B cell (primary cell): ENCODE results near the gene NACAD. TPM values are rescaled to one million over a fixed set of nuclear protein-coding genes. Genes with fewer than 3 reads are reported as not detected.
A peak's percentile ranks its signal among the peaks of the same experiment; 100 is the strongest.

Source experiments
- ATAC-seq: fragments of 200-7000 bp; cut with Tn5 transposase; one replicate; pipeline ENCODE4 v1.10.0; 2021; ENCODE audit warnings: low read depth, mild to moderate bottlenecking, moderate number of reproducible peaks, moderate library complexity
- CTCF ChIA-PET: fragments of 350-600 bp; sonication (Branson Sonifier 250); formaldehyde crosslinking; loops from one replicate; lab custom pipeline; 2021; ENCODE audit warnings: antibody characterized with exemption, inconsistent platforms; lab: Charles Lee
- POLR2A ChIA-PET: fragments of 350-600 bp; sonication (Branson Sonifier 250); formaldehyde crosslinking; loops from one replicate; lab custom pipeline; 2021; ENCODE audit warnings: antibody characterized with exemption; lab: Charles Lee
- DNase-seq: peaks from one replicate; pipeline ENCODE4 v3.0.0; 2013
- H2AFZ ChIP-seq: 2 replicates; pipeline ENCODE4 v1.6.1; 2012; ENCODE audit warnings: mild to moderate bottlenecking, low read depth, low read length; ENCODE audit not compliant: insufficient read depth, poor library complexity, severe bottlenecking
- H3K27ac ChIP-seq, 2 donors: 1 replicate in 1 of 2; 2 replicates in 1 of 2; pipeline ENCODE4 v1.5.1; 2012 to 2013; ENCODE audit warnings: low read length in 2 of 2, mild to moderate bottlenecking in 2 of 2, moderate library complexity in 1 of 2
- H3K27me3 ChIP-seq, 4 experiments: fragments of 200-600 bp in 1 of 4; sonication (generic) in 1 of 4; replicated peaks in 1 of 4; 1 replicate in 2 of 4; 2 replicates in 2 of 4; pipeline versions ENCODE4 v1.6.1 to v1.7.0; 2013 to 2016; ENCODE audit warnings: low read length in 3 of 4, mild to moderate bottlenecking in 2 of 4, mixed read lengths in 1 of 4, moderate library complexity in 1 of 4; ENCODE audit not compliant: insufficient read depth in 4 of 4, control insufficient read depth in 3 of 4; ENCODE audit errors: control extremely low read depth in 1 of 4
- H3K36me3 ChIP-seq, 2 experiments: replicated peaks in 1 of 2; 1 replicate in 1 of 2; 2 replicates in 1 of 2; pipeline versions ENCODE4 v1.6.1 to v1.7.1; 2013; ENCODE audit warnings: low read length in 1 of 2; ENCODE audit not compliant: insufficient read depth in 2 of 2, control insufficient read depth in 1 of 2; ENCODE audit errors: control extremely low read depth in 1 of 2, extremely low read depth in 1 of 2
- H3K4me1 ChIP-seq, 2 donors: fragments of 200-600 bp in 1 of 2; sonication (generic) in 1 of 2; 1 replicate in 1 of 2; 2 replicates in 1 of 2; pipeline versions ENCODE4 v1.5.1 to v1.6.1; 2013 to 2017; ENCODE audit warnings: low read length in 2 of 2; ENCODE audit not compliant: control insufficient read depth in 2 of 2, insufficient read depth in 2 of 2
- H3K4me2 ChIP-seq: replicated peaks from 2 replicates; pipeline ENCODE3; 2012; ENCODE audit warnings: mild to moderate bottlenecking, low read depth, low read length; ENCODE audit not compliant: poor library complexity, severe bottlenecking
- H3K4me3 ChIP-seq, 5 experiments: fragments of 200-600 bp in 1 of 5; sonication (generic) in 1 of 5; 1 replicate in 3 of 5; 2 replicates in 2 of 5; pipeline versions ENCODE4 v1.5.1 to v1.7.0; 2011 to 2016; ENCODE audit warnings: low read length in 4 of 5, mild to moderate bottlenecking in 4 of 5, low read depth in 2 of 5, control low read depth in 1 of 5, moderate library complexity in 1 of 5; ENCODE audit not compliant: insufficient read depth in 1 of 5; ENCODE audit errors: control extremely low read depth in 1 of 5, extremely low read depth in 1 of 5
- H3K79me2 ChIP-seq: fragments of 200-600 bp; sonication (generic); one replicate; pipeline ENCODE4 v1.6.0; 2016; ENCODE audit warnings: low read length; ENCODE audit not compliant: control insufficient read depth, insufficient read depth
- H3K9ac ChIP-seq: fragments of 200-600 bp; sonication (generic); 2 replicates; pipeline ENCODE4 v1.6.1; 2017; ENCODE audit warnings: mild to moderate bottlenecking, low read length, moderate library complexity
- H3K9me3 ChIP-seq, 3 donors: one replicate each; pipeline versions ENCODE4 v1.6.1 to v1.7.1; 2013; ENCODE audit warnings: low read length in 2 of 3; ENCODE audit not compliant: control insufficient read depth in 2 of 3, insufficient read depth in 1 of 3; ENCODE audit errors: control extremely low read depth in 1 of 3
- H4K20me1 ChIP-seq: 2 replicates; pipeline ENCODE4 v1.6.0; 2012; ENCODE audit warnings: mild to moderate bottlenecking, low read length; ENCODE audit not compliant: insufficient read depth, control insufficient read depth, poor library complexity, severe bottlenecking
- H3K27ac Mint-ChIP-seq: one replicate; pipeline ENCODE4 v1.8.0; 2021; ENCODE audit warnings: mixed read lengths
- H3K27me3 Mint-ChIP-seq: one replicate; pipeline ENCODE4 v1.8.0; 2021; ENCODE audit warnings: mixed read lengths
- H3K4me1 Mint-ChIP-seq: one replicate; pipeline ENCODE4 v1.8.0; 2021; ENCODE audit warnings: mixed read lengths
- H3K4me3 Mint-ChIP-seq: one replicate; pipeline ENCODE4 v1.8.0; 2021; ENCODE audit warnings: mixed read lengths
- H3K9me3 Mint-ChIP-seq: one replicate; pipeline ENCODE4 v1.8.0; 2022; ENCODE audit warnings: mixed read lengths; ENCODE audit not compliant: insufficient read depth
- EZH2 ChIP-seq: IDR thresholded peaks from 2 replicates; pipeline ENCODE4 v1.6.1; 2012; ENCODE audit warnings: borderline replicate concordance, low read depth, mild to moderate bottlenecking, moderate library complexity, low read length; ENCODE audit not compliant: insufficient read depth, poor library complexity, severe bottlenecking
- WGBS: methylation state at CpG from one replicate; pipeline ENCODE4 v1.1.5; 2013; ENCODE audit warnings: missing lambda C conversion rate; ENCODE audit not compliant: insufficient coverage; 5-methylcytosine and 5-hydroxymethylcytosine counted together
- intact Hi-C: fragments of 100-400 bp; cut with micrococcal nuclease; formaldehyde crosslinking; loops from one replicate; pipeline ENCODE4 v1.10.0; 2022
- polyA plus RNA-seq: library from polyadenylated mRNA; depleted of rRNA; stranded (reverse); fragments of >200 nt; gene quantifications from 2 replicates; pipeline ENCODE4 v1.2.3, GENCODE V29; 2012
- total RNA-seq, 2 donors: library from RNA; stranded (reverse); fragments of 120-200 nt in 1 of 2; gene quantifications; 1 replicate in 1 of 2; 2 replicates in 1 of 2; pipeline versions ENCODE4 v1.2.3 to v1.2.4, GENCODE V29; 2013 to 2022
- TF ChIP-seq, protein P1 (sequence below): fragments of 200-600 bp; IDR thresholded peaks from one replicate; pipeline ENCODE4 v1.8.0; 2022; ENCODE audit warnings: antibody characterized with exemption, mild to moderate bottlenecking

The NACAD gene
- total and polyA plus RNA-seq, 2 donors (not counting 1 experiment from before 2014, with no cell fraction given), result 0.04 to 0.49 TPM

DNA sequence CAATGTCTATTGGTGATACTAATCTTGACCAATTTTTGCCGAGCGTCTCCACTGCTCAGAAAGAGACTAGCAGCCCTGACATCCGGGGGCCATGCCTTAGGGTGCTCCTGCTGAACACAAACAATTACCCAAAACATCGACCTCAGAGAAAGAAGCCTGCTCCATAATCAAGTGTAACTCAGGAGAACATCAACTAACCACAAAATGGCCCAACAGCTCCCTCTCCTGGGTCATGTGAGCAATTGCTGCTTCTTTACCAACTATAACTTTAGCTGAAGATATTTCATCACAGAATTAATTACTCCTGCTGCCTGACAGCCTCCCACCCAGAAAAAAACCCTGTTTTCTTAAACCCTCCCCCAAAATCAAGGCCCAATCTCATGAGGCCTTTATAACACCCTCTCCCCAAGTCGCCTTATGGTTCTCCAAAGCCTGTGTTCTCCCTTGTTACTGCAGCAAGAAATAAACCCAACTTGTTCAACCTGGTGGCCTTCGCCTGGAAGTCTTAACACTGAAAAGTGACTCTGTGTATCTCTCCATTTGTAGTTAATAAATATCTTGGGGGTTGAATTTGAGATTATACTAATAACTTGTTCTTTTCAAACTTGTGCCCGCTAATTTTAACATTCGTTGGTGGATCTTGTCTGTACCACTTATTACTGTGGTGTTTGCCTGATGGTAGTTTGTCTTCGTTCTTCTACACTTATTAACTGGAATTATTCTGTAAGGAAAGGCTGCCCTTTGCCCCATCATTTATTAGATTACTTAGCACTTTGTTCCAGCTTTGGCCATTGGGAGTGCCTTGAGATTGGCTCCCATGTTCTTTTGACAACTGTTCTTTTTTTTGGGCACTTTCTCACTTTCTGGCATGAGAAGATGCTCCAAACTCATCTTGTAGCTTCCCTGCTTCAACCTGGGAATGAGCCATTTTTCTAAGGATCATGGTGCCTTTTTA lies 47.6 kb upstream of the NACAD start:
- Histone ChIP-seq H3K27me3 (peaks cover 0 to 3% (median 0%) of the 10 kb centered on the region in 4 experiments), H3K4me3 (no peak overlapping the region), H3K9ac (no peak overlapping the region), H2AFZ (peak overlapping the region; percentile 36), H3K4me2 (no peak overlapping the region), H3K79me2 (no peaks in the 10 kb centered on the region), H3K27ac (no peak overlapping the region), H3K36me3 (no peaks in the 10 kb centered on the region), H4K20me1 (no peaks in the 10 kb centered on the region), H3K4me1 (peaks cover 5 to 18% of the 10 kb centered on the region in 2 donors), H3K9me3 (no peaks in the 10 kb centered on the region)
- peak; percentile 80 for DNase-seq
- H3K27ac Mint-ChIP-seq, result no peak overlapping the region
- ChIA-PET POLR2A (interaction anchor here (0.6 to 1.3 kb wide), 4 partner anchors 16 to 1055 kb away, joined by 3 to 6 read pairs (median 4); no protein-coding TSS in a partner anchor), CTCF (interaction anchor here (0.5 to 6.7 kb wide), 49 partner anchors 9 to 571 kb away, joined by 3 to 189 read pairs (median 5); partner anchors contain the start of genes CCM2, H2AZ2, MYO1G and OGDH)
- H3K4me3 Mint-ChIP-seq, result no peak overlapping the region
- peaks cover 17% of the 10 kb centered on the region for H3K4me1 Mint-ChIP-seq
- WGBS, result 16% methylated on average over 5 of the region's 9 CpGs
- intact Hi-C loops, result loop anchor here (1.0 to 2.0 kb wide), 7 partner anchors 25 to 339 kb away; partner anchors contain the start of genes H2AZ2, PURB and TBRG4
- TF ChIP-seq EZH2, result no peak
- TF ChIP-seq, protein P1, sequence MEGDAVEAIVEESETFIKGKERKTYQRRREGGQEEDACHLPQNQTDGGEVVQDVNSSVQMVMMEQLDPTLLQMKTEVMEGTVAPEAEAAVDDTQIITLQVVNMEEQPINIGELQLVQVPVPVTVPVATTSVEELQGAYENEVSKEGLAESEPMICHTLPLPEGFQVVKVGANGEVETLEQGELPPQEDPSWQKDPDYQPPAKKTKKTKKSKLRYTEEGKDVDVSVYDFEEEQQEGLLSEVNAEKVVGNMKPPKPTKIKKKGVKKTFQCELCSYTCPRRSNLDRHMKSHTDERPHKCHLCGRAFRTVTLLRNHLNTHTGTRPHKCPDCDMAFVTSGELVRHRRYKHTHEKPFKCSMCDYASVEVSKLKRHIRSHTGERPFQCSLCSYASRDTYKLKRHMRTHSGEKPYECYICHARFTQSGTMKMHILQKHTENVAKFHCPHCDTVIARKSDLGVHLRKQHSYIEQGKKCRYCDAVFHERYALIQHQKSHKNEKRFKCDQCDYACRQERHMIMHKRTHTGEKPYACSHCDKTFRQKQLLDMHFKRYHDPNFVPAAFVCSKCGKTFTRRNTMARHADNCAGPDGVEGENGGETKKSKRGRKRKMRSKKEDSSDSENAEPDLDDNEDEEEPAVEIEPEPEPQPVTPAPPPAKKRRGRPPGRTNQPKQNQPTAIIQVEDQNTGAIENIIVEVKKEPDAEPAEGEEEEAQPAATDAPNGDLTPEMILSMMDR, result peak; percentile 91
- peak; percentile 97 for ATAC-seq
- no peaks in the 10 kb centered on the region for H3K9me3 Mint-ChIP-seq
- no peaks in the 10 kb centered on the region for H3K27me3 Mint-ChIP-seq
